BLaER1 (cell line): ENCODE results near the gene KRTAP10-12.

Source experiments
- H3K27ac ChIP-seq: shearing (Covaris generic); formaldehyde crosslinking; 2 replicates; pipeline ENCODE4 v1.8.1; 2022
- H3K27me3 ChIP-seq: shearing (Covaris generic); formaldehyde crosslinking; 2 replicates; pipeline ENCODE4 v1.8.1; 2022
- H3K36me3 ChIP-seq: shearing (Covaris generic); formaldehyde crosslinking; 2 replicates; pipeline ENCODE4 v1.8.1; 2022
- H3K4me1 ChIP-seq: shearing (Covaris generic); formaldehyde crosslinking; 2 replicates; pipeline ENCODE4 v1.8.1; 2022
- H3K4me2 ChIP-seq: shearing (Covaris generic); formaldehyde crosslinking; 2 replicates; pipeline ENCODE4 v1.8.1; 2022
- H3K4me3 ChIP-seq: shearing (Covaris generic); formaldehyde crosslinking; 2 replicates; pipeline ENCODE4 v1.8.1; 2022
- H3K9ac ChIP-seq: shearing (Covaris generic); formaldehyde crosslinking; 2 replicates; pipeline ENCODE4 v1.8.1; 2022
- H3K9me3 ChIP-seq: shearing (Covaris generic); formaldehyde crosslinking; 2 replicates; pipeline ENCODE4 v1.8.1; 2022
- H4K20me1 ChIP-seq: shearing (Covaris generic); formaldehyde crosslinking; 2 replicates; pipeline ENCODE4 v1.8.1; 2022
- Cebpa-rat ChIP-seq: shearing (Covaris generic); IDR thresholded peaks from 2 replicates; pipeline ENCODE4 v1.8.1; 2022

Gene KRTAP10-12

GRCh38 chr21:44722731-44723130 is 25.8 kb downstream of the KRTAP10-12 start:
- Histone ChIP-seq H3K4me1 (peaks cover 38% of the 10 kb centered on the region), H3K9ac (peak overlapping the region; percentile 69), H3K4me2 (peak overlapping the region; percentile 97), H3K27me3 (peaks cover 12% of the 10 kb centered on the region; the same call in 1 of the 2 replicates), H3K36me3 (no peaks in the 10 kb centered on the region), H3K27ac (peak overlapping the region; percentile 85), H4K20me1 (no peaks in the 10 kb centered on the region; the same call in 1 of the 2 replicates), H3K4me3 (peak overlapping the region; percentile 59), H3K9me3 (no peaks in the 10 kb centered on the region)
- no peak for TF ChIP-seq Cebpa-rat

GRCh38 chr21:44723177-44724131 is 26.5 kb downstream of the KRTAP10-12 start:
- Histone ChIP-seq H4K20me1 (no peaks in the 10 kb centered on the region; the same call in 1 of the 2 replicates), H3K27me3 (peaks cover 8% of the 10 kb centered on the region; the same call in 1 of the 2 replicates), H3K4me1 (peaks cover 38% of the 10 kb centered on the region), H3K9ac (peak overlapping the region; percentile 69), H3K4me3 (peak overlapping the region; percentile 59), H3K27ac (peak overlapping the region; percentile 85), H3K36me3 (no peaks in the 10 kb centered on the region), H3K4me2 (peak overlapping the region; percentile 97), H3K9me3 (no peaks in the 10 kb centered on the region)
- TF ChIP-seq Cebpa-rat: no peak

- Histone ChIP-seq H3K4me2 (peak overlapping the region; percentile 97), H3K9me3 (no peaks in the 10 kb centered on the region), H3K4me1 (peaks cover 38% of the 10 kb centered on the region), H3K27ac (peak overlapping the region; percentile 85; the same call in 1 of the 2 replicates), H4K20me1 (no peaks in the 10 kb centered on the region), H3K4me3 (no peak overlapping the region), H3K36me3 (no peaks in the 10 kb centered on the region), H3K27me3 (peaks cover 4% of the 10 kb centered on the region; the same call in 1 of the 2 replicates), H3K9ac (peak overlapping the region; percentile 69; the same call in 1 of the 2 replicates)
- no peak for TF ChIP-seq Cebpa-rat
Measured at GRCh38 chr21:44724196-44724595, 27.2 kb downstream of the KRTAP10-12 start.

GRCh38 chr21:44724926-44725325 is 28.0 kb downstream of the KRTAP10-12 start:
- H3K4me1 ChIP-seq: peaks cover 38% of the 10 kb centered on the region
- H4K20me1 ChIP-seq: no peaks in the 10 kb centered on the region
- no peak overlapping the region for H3K9ac ChIP-seq
- H3K4me3 ChIP-seq: no peak overlapping the region
- no peak overlapping the region for H3K27ac ChIP-seq
- H3K4me2 ChIP-seq: peak overlapping the region; percentile 97; the same call in 1 of the 2 replicates
- no peaks in the 10 kb centered on the region for H3K36me3 ChIP-seq
- H3K9me3 ChIP-seq: no peaks in the 10 kb centered on the region
- H3K27me3 ChIP-seq: peaks cover 4% of the 10 kb centered on the region; the same call in 1 of the 2 replicates
- TF ChIP-seq Cebpa-rat: no peak

GRCh38 chr21:44726826-44727225 is 29.9 kb downstream of the KRTAP10-12 start:
- Histone ChIP-seq H3K4me1 (peaks cover 49% of the 10 kb centered on the region), H3K27me3 (peaks cover 4% of the 10 kb centered on the region; the same call in 1 of the 2 replicates), H3K9me3 (no peaks in the 10 kb centered on the region), H3K36me3 (no peaks in the 10 kb centered on the region), H3K27ac (no peak overlapping the region), H3K4me2 (no peak overlapping the region), H3K9ac (no peak overlapping the region), H3K4me3 (no peak overlapping the region), H4K20me1 (no peaks in the 10 kb centered on the region)
- TF ChIP-seq Cebpa-rat: no peak

- no peaks in the 10 kb centered on the region for H3K9me3 ChIP-seq
- no peak overlapping the region for H3K9ac ChIP-seq
- H3K36me3 ChIP-seq: no peaks in the 10 kb centered on the region
- peaks cover 4% of the 10 kb centered on the region; the same call in 1 of the 2 replicates for H3K27me3 ChIP-seq
- no peak overlapping the region for H3K27ac ChIP-seq
- H3K4me3 ChIP-seq: no peak overlapping the region
- H3K4me1 ChIP-seq: peaks cover 49% of the 10 kb centered on the region
- TF ChIP-seq Cebpa-rat: no peak
- H3K4me2 ChIP-seq: no peak overlapping the region
- no peaks in the 10 kb centered on the region for H4K20me1 ChIP-seq
Measured at GRCh38 chr21:44727321-44727720, 30.3 kb downstream of the KRTAP10-12 start.

GRCh38 chr21:44727757-44728156 is 30.8 kb downstream of the KRTAP10-12 start:
- Histone ChIP-seq H3K4me2 (no peak overlapping the region), H3K27ac (no peak overlapping the region), H3K4me3 (no peak overlapping the region), H4K20me1 (no peaks in the 10 kb centered on the region), H3K27me3 (peaks cover 4% of the 10 kb centered on the region; the same call in 1 of the 2 replicates), H3K36me3 (no peaks in the 10 kb centered on the region), H3K4me1 (peaks cover 49% of the 10 kb centered on the region), H3K9me3 (no peaks in the 10 kb centered on the region), H3K9ac (no peak overlapping the region)
- no peak for TF ChIP-seq Cebpa-rat

GRCh38 chr21:44728716-44729115 is 31.7 kb downstream of the KRTAP10-12 start:
- no peak overlapping the region for H3K4me2 ChIP-seq
- no peaks in the 10 kb centered on the region for H3K9me3 ChIP-seq
- peaks cover 49% of the 10 kb centered on the region for H3K4me1 ChIP-seq
- H3K9ac ChIP-seq: no peak overlapping the region
- H3K4me3 ChIP-seq: no peak overlapping the region
- H4K20me1 ChIP-seq: no peaks in the 10 kb centered on the region
- H3K36me3 ChIP-seq: no peaks in the 10 kb centered on the region
- TF ChIP-seq Cebpa-rat: no peak
- peaks cover 4% of the 10 kb centered on the region; the same call in 1 of the 2 replicates for H3K27me3 ChIP-seq
- H3K27ac ChIP-seq: no peak overlapping the region

- H3K36me3 ChIP-seq: no peaks in the 10 kb centered on the region
- no peak overlapping the region for H3K9ac ChIP-seq
- no peak overlapping the region for H3K4me3 ChIP-seq
- no peak overlapping the region for H3K4me2 ChIP-seq
- no peak overlapping the region for H3K27ac ChIP-seq
- TF ChIP-seq Cebpa-rat: no peak
- no peaks in the 10 kb centered on the region for H3K9me3 ChIP-seq
- H3K27me3 ChIP-seq: peaks cover 4% of the 10 kb centered on the region; the same call in 1 of the 2 replicates
- H3K4me1 ChIP-seq: peaks cover 49% of the 10 kb centered on the region
- no peaks in the 10 kb centered on the region for H4K20me1 ChIP-seq
Measured at GRCh38 chr21:44729336-44730027, 32.5 kb downstream of the KRTAP10-12 start.

GRCh38 chr21:44730028-44730395 is 33.0 kb downstream of the KRTAP10-12 start:
- Histone ChIP-seq H3K4me3 (no peak overlapping the region), H3K4me1 (peaks cover 49% of the 10 kb centered on the region), H3K9me3 (no peaks in the 10 kb centered on the region), H3K9ac (no peak overlapping the region), H3K36me3 (no peaks in the 10 kb centered on the region), H3K27ac (no peak overlapping the region), H3K4me2 (no peak overlapping the region), H4K20me1 (no peaks in the 10 kb centered on the region), H3K27me3 (0 out of 2 replicates have a peak, but pooled peaks cover under 1% of the 10 kb centered on the region)
- TF ChIP-seq Cebpa-rat: no peak
